Skin of body (tissue), 2 donors: ENCODE data around the gene SYT6. TPM values are rescaled to one million over a fixed set of nuclear protein-coding genes. Genes with fewer than 3 reads are reported as not detected.
A peak's percentile ranks its signal among the peaks of the same experiment; 100 is the strongest.

ENCODE experiments used
- DNase-seq: peaks from one replicate; lab custom pipeline; 2025; lab: John Stamatoyannopoulos, UW
- total RNA-seq: library from RNA; depleted of rRNA; stranded (reverse); fragments of >200 nt; gene quantifications from one replicate; pipeline ENCODE4 v1.2.3, GENCODE V29; 2014

SYT6 gene
- total RNA-seq, 1 donor from 2014 or later, result 0.10 TPM

GRCh38 chr1:114093624-114094362 is 59.9 kb downstream of the SYT6 start:
- no peak for DNase-seq

GRCh38 chr1:114092186-114093062 is 61.2 kb downstream of the SYT6 start:
- no peak for DNase-seq

- no peak for DNase-seq
These were observed 62.0 kb downstream of the SYT6 start for GRCh38 chr1:114091711-114092110.

DNA sequence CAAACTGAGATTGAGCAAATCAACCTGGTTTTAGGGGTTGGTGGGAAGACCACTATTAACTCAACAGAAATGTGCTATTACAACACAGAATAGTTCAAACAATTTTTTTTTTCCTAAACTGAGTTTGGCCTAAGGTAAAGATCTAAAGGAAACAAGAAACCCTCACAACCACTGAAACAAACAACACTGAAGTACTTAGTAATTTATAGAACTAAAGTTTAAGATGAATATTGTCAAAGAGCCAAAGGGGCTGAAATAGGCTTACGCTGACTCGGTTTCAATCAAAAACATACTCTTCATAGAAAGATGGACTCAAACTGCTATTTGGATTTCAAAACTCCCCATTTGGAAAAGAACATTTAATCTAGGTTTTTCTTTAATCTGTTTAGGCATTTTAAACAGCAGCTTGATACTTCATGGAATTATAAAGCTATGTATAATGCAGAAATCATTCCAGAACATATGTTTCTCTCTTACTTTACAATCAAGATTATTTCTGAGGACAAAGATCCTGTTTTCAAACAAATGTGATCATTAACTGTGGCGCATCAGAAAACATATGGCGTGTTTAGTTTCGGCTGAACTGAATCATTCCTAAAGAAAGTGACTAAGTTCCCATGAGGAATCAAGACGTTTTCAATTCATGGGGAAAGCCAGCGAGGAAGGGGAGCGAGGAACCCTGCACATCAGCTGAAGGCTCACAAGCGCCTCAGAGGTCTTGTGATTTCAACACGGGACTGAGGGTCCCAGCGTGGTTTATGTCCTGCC is 62.7 kb downstream of the SYT6 start:
- peak; percentile 88 for DNase-seq

- DNase-seq, result no peak
These were observed 64.0 kb downstream of the SYT6 start for GRCh38 chr1:114089502-114090138.

DNA sequence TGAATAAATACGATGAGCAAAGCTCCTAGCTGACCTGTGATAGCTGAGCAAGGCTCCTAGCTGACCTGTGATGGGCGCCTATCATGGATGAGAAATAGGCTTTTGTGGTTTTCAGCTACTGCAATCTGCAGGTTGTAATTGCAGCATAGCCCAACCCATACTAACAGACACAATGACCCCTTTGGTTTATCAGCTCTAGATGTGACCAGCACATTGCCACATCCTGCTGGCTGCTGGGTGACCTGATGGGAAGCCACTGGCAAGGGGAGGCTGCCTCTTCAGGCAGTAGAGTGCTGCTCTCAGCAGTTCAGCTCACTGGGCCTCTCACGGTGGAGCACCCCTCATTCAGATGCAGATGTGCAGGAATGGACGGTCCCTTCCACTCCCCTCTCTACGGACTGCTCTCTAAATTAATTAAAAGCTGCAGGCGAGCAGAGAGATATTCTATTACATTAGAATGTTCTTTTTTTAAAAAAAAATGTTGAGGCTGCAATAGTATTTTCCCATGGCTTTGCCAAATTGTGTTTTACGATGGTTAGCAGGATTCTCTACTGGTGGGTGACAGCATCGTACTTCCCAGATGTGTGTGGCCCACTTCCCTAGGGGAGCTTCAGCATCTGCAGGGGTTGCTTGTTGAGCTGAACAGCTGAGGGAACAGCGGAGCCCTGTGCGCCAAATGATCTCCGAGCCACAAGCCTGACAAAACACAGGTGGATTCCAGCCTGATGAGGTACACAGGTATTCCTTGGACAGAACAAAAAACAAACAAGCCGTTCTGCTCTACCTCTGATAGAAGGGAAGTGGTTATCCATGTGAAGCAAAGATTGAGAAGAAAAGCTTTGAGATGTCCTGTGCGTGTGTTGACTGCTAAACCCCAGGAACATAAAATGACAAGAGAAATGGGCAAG is 65.0 kb downstream of the SYT6 start:
- DNase-seq, result peak; percentile 70

DNA sequence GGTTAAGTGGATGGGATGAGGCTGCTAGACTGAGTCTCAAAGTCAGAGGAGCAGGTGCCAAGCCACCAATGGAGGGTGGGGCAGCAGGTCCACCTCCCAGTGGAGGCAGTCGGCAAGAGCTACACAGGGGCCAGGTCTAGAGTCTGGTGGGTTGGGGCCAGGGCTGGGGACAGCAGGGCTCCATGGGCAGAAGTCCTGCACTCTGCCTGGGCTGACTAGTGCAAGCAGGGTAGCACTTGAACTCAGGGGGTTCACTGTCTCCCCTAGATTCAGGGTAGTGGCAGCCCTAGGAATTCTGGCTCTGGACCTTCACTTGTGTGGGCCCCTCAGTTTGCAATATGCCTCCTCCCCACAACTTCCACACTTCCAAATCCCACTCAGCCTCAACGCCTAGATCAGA is 66.2 kb downstream of the SYT6 start:
- DNase-seq, result no peak

DNA sequence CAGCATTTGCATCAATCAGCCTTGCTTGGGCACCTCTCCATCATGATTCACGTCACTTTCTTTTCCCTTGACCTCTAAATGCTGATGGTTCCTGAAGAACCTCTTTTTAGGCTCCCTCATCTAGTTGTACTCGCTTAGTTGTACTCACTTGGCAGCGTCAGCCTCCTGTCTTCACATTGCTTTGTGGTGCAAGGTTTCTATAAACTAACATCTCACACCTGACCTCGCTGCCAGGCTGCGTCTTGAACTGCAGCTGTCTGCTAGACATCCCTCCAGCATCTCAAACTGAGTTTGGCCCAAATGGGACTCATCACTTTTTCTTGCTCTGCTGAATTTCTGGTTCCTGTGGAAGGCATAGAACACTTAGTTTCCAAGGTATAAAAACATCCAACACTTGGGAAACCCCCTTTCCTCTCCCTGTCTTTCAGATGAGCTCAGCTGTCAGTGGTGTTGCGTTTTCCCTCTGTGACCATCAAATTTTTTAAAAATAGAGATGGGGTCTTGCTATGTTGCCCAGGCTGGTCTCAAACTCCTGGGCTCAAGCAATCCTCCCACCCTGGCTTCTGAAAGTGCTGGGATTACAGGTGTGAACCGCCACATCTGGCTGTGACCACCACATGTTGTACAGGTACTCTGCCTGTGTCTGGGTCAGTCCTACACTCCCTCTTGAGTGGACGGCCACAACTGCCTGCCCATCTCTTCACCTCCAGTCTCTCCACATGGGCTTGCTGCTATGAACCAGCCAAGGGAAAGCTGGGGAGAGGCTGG is 66.9 kb downstream of the SYT6 start:
- DNase-seq, result no peak

DNA sequence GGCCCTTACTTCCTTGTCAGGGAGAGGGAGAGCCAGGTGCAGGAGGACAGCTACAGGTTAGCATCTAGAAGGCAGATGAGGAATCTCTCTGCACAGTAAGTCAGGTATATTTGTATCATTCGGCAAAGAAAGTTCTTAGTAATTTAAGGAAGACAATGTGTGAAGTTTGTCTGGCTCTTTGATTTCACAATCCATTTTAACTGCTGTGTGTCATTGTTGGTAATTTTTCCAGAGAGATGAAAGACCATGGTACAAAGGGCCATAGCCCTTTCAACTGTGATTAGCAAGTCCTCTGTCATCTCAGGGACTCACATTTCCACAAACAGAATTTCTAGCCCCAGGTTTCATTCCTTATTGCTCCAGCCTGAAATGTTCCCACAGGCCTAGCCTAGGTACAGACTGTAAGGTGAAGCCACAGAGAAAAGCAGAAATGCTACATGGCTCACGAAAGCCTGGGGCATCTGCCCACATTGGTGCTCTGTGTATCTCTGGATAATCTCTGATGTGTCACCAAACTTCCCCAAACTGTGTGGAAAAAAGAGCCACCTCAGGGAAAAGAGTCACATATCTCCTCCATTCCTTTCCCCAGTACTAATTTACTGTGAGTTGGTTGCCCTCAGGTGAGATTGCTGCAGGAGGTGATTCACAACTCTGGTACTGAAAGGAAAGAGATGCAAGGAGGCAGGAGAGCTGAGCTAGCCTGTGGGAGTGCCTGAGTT is 70.6 kb downstream of the SYT6 start:
- DNase-seq, result no peak

DNA sequence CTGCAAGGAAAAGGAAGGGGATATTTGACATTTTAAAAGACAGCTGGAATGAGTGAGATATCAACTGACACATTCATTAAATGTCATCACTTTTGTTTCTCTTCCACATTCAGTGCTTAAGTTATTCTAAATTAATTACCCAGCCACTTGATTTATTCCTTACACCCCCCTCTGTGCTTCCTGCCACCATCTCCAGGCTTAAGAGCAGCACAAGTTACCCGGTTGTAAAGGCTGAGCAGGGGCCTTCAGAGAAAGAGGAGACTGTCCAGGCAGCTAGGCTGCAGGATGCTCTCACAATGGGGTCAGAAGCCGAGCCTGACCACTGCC is 71.4 kb downstream of the SYT6 start:
- DNase-seq, result no peak

GRCh38 chr1:114081437-114082303 is 72.0 kb downstream of the SYT6 start:
- no peak for DNase-seq

GRCh38 chr1:114080511-114081436 is 72.9 kb downstream of the SYT6 start:
- DNase-seq, result no peak

DNA sequence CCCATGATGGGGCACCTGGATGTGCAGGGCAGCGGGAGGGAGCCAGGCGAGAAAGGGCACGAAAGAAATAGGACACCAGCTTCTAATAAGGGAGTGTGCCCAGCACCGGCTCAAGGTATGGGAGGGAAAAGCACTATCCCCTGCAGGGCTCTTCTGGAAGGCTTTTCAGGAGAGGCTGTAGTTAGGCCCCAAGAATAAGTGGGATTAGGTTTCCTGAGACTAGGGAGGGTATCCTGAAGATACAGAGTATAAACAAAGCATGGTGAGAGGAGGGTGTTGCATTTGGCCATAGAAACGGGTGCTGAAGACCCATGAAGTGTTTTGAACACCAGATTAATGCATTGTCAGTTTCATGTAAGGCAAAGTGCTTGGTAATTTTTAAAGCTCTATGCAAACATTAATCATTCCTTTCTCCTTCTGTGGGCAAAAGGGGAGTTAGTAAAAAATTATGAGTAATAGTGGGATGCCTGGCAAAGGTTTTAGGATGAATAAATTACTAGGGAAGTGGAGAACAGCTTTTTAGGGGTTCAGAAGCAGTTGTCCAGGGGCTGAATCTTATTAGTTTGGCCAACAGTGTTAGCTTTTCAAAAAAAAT is 74.0 kb downstream of the SYT6 start:
- no peak for DNase-seq

DNA sequence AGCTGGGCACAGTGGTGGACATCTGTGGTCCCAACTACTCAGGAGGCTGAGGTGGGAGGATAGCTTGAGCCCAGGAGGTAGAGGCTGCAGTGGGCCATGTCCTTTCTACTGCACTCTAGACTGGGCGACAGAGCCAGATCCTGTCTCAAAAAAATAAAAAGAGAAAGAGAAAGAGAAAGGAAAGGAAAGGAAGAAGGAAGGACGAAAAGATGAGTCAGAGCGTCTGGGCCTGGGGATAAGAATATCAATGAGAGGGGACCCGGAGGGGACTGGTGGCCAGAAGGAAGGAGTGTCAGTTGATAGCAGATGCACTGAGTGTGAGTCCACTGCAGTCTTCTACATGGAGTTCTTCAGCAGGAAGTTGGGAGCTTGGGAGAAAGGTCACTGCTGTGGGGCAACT is 75.6 kb downstream of the SYT6 start:
- no peak for DNase-seq

GRCh38 chr1:114077188-114077587 is 76.5 kb downstream of the SYT6 start:
- DNase-seq, result no peak

DNA sequence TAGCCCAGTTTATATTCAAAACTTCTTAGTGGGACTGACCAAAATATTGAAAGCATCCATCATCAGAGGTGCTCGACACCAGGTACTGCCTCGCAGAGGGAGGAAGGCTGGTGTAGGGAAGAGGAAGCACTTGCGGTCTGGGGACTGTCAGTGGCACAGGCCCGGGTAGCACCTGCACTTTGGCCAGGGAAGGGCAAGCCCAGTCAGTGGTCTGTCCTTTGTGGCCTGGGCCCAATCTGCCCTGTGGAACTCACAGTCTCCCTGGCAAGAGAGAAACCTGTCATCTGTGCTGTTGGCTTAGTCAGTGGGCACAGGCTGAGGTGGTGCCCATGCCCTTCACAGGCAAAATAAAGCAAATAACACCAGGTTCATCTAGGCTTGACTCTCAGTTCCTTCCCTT is 77.4 kb downstream of the SYT6 start:
- no peak for DNase-seq
